HG03442 (cell line): Measurements from ENCODE around the gene MYRIP.

Experiments used
- ATAC-seq: cut with Tn5 transposase; IDR thresholded peaks from one replicate; pipeline ENCODE4 v1.9.1; 2021; ENCODE audit warnings: mild to moderate bottlenecking, moderate library complexity; ENCODE audit not compliant: unreplicated experiment

MYRIP gene

GRCh38 chr3:40224796-40225515 is 415.5 kb downstream of the MYRIP start:
- ATAC-seq = no peak

- no peak for ATAC-seq
Observed at GRCh38 chr3:40226636-40227035, 417.2 kb downstream of the MYRIP start.

GRCh38 chr3:40228792-40229350 is 419.5 kb downstream of the MYRIP start:
- no peak for ATAC-seq

- ATAC-seq = peak; percentile 72
Observed at GRCh38 chr3:40229386-40229785, 420.0 kb downstream of the MYRIP start.

- no peak for ATAC-seq
Observed at GRCh38 chr3:40229963-40230362, 420.6 kb downstream of the MYRIP start.

- ATAC-seq = no peak
Observed at GRCh38 chr3:40230382-40230781, 421.0 kb downstream of the MYRIP start.

- no peak for ATAC-seq
Observed at GRCh38 chr3:40232626-40233025, 423.2 kb downstream of the MYRIP start.

- ATAC-seq = no peak
Observed at GRCh38 chr3:40237159-40237558, 427.8 kb downstream of the MYRIP start.

- no peak for ATAC-seq
Observed at GRCh38 chr3:40237889-40238571, 428.6 kb downstream of the MYRIP start.

GRCh38 chr3:40240921-40241320 is 431.5 kb downstream of the MYRIP start:
- no peak for ATAC-seq

GRCh38 chr3:40242216-40242615 is 432.8 kb downstream of the MYRIP start:
- ATAC-seq = no peak

GRCh38 chr3:40242638-40243037 is 433.2 kb downstream of the MYRIP start:
- ATAC-seq = no peak

- no peak for ATAC-seq
Observed at GRCh38 chr3:40243056-40243455, 433.6 kb downstream of the MYRIP start.

- no peak for ATAC-seq
Observed at GRCh38 chr3:40247714-40248454, 438.5 kb downstream of the MYRIP start.

GRCh38 chr3:40248591-40248990 is 439.2 kb downstream of the MYRIP start:
- no peak for ATAC-seq

- no peak for ATAC-seq
Observed at GRCh38 chr3:40249168-40249567, 439.8 kb downstream of the MYRIP start.

GRCh38 chr3:40254491-40254890 is 445.1 kb downstream of the MYRIP start:
- ATAC-seq = no peak

GRCh38 chr3:40254891-40255290 is 445.5 kb downstream of the MYRIP start:
- ATAC-seq = no peak

GRCh38 chr3:40255532-40255931 is 446.1 kb downstream of the MYRIP start:
- ATAC-seq = no peak

- ATAC-seq = no peak
Observed at GRCh38 chr3:40258064-40258463, 448.7 kb downstream of the MYRIP start.

- no peak for ATAC-seq
Observed at GRCh38 chr3:40258555-40258954, 449.1 kb downstream of the MYRIP start.

GRCh38 chr3:40262331-40262730 is 452.9 kb downstream of the MYRIP start:
- ATAC-seq = no peak
